GM12878 (cell line): ENCODE measurements around the gene CCNC. TPM values are rescaled to one million over a fixed set of nuclear protein-coding genes. Genes with fewer than 3 reads are reported as not detected.
A peak's percentile ranks its signal among the peaks of the same experiment; 100 is the strongest.

Experiments used
- ATAC-seq: fragments of 200-7000 bp; cut with Tn5 transposase; 3 replicates; pipeline ENCODE4 v1.9.1; 2020; ENCODE audit warnings: mild to moderate bottlenecking, moderate library complexity
- BruUV-seq: library from RNA; stranded (reverse); fragments of 400-500 nt; replicated peaks from 2 replicates; lab custom pipeline; 2021; lab: Mats Ljungman, UMichigan
- CTCF ChIA-PET: fragments of 300-600 bp; sonication (Branson Sonifier 250); formaldehyde crosslinking; extraction: SDS; loops from one replicate; lab custom pipeline; 2021; ENCODE audit warnings: inconsistent platforms; lab: Yijun Ruan, JAX
- POLR2A ChIA-PET: fragments of 350-600 bp; formaldehyde crosslinking; extraction: SDS; loops from one replicate; lab custom pipeline; 2021; ENCODE audit warnings: inconsistent platforms; lab: Charles Lee
- RAD21 ChIA-PET: fragments of 300-600 bp; sonication (Branson Sonifier 250); formaldehyde crosslinking; loops from one replicate; lab custom pipeline; 2023; ENCODE audit warnings: antibody characterized with exemption; ENCODE audit not compliant: unreplicated experiment; lab: Charles Lee
- SMC1A ChIA-PET: fragments of 300-600 bp; sonication (Branson Sonifier 250); formaldehyde crosslinking; loops from one replicate; lab custom pipeline; 2023; ENCODE audit not compliant: unreplicated experiment, uncharacterized antibody; lab: Charles Lee
- DNase-seq: peaks from one replicate; pipeline ENCODE4 v3.0.0-alpha.2; 2011; ENCODE audit warnings: low read depth, low spot score
- FAIRE-seq: peaks from 3 replicates; lab custom pipeline; 2011; peaks lifted over from hg19 to GRCh38; lab: Jason Lieb, UNC
- H2AFZ ChIP-seq: 2 replicates; pipeline ENCODE4 v1.6.0; 2011; ENCODE audit warnings: low read depth, low read length, control low read depth; ENCODE audit not compliant: control insufficient read depth
- H3K27ac ChIP-seq: 2 replicates; pipeline ENCODE4 v1.5.1; 2011; ENCODE audit warnings: control low read depth; ENCODE audit not compliant: control insufficient read depth, insufficient read depth
- H3K27me3 ChIP-seq, 2 experiments: replicated peaks in 1 of 2; 2 replicates each; pipeline versions ENCODE4 v1.6.0 to v1.6.1; 2011; ENCODE audit warnings: low read length in 1 of 2; ENCODE audit not compliant: control insufficient read depth in 2 of 2, insufficient read depth in 2 of 2
- H3K36me3 ChIP-seq, 2 experiments: 2 replicates each; pipeline ENCODE4 v1.5.1; 2011; ENCODE audit warnings: low read length in 1 of 2; ENCODE audit not compliant: control insufficient read depth in 2 of 2, insufficient read depth in 2 of 2
- H3K4me1 ChIP-seq: 2 replicates; pipeline ENCODE4 v1.6.1; 2011; ENCODE audit warnings: mild to moderate bottlenecking, low read length, moderate library complexity, mixed read lengths; ENCODE audit not compliant: control insufficient read depth, insufficient read depth
- H3K4me2 ChIP-seq: 2 replicates; pipeline ENCODE4 v1.6.0; 2011; ENCODE audit warnings: control low read depth; ENCODE audit not compliant: control insufficient read depth, insufficient read depth
- H3K4me3 ChIP-seq: fragments of 200-600 bp; sonication (generic); 2 replicates; pipeline ENCODE4 v1.5.1; 2016
- H3K79me2 ChIP-seq: 2 replicates; pipeline ENCODE4 v1.6.0; 2011; ENCODE audit warnings: low read length; ENCODE audit not compliant: control insufficient read depth, insufficient read depth
- H3K9ac ChIP-seq: 2 replicates; pipeline ENCODE4 v1.8.0; 2011; ENCODE audit warnings: low read length, control low read depth, mixed read lengths; ENCODE audit not compliant: control insufficient read depth, insufficient read depth
- H3K9me3 ChIP-seq: replicated peaks from 3 replicates; pipeline ENCODE4 v1.5.1; 2011; ENCODE audit warnings: mild to moderate bottlenecking, low read length; ENCODE audit not compliant: control insufficient read depth, insufficient read depth
- H4K20me1 ChIP-seq: 2 replicates; pipeline ENCODE4 v1.6.0; 2011; ENCODE audit not compliant: control insufficient read depth, insufficient read depth
- ASH2L ChIP-seq: fragments of 300-600, 200-600 bp; sonication (generic); IDR thresholded peaks from 2 replicates; pipeline ENCODE4 v1.6.1; 2017; ENCODE audit warnings: low read depth, mild to moderate bottlenecking, borderline replicate concordance
- TAF1 ChIP-seq: IDR thresholded peaks from 2 replicates; pipeline ENCODE4 v1.6.1; 2011; ENCODE audit warnings: mild to moderate bottlenecking, low read depth, low read length, borderline replicate concordance
- WGBS: methylation state at CpG from one replicate; pipeline ENCODE4 v1.1.6; 2016; ENCODE audit warnings: low lambda C conversion rate; ENCODE audit not compliant: insufficient replicate concordance, insufficient coverage; ENCODE audit errors: missing lambda C conversion rate; 5-methylcytosine and 5-hydroxymethylcytosine counted together
- in situ Hi-C: fragments of 300-500 bp; cut with MboI; formaldehyde crosslinking; loops from 9 replicates; pipeline ENCODE4 v1.14.3; 2018; ENCODE audit warnings: mixed read lengths
- intact Hi-C: fragments of 100-400 bp; cut with micrococcal nuclease; formaldehyde crosslinking; loops from one replicate; pipeline ENCODE4 v1.14.2; 2022; ENCODE audit not compliant: unreplicated experiment
- polyA plus RNA-seq, 11 experiments: library from polyadenylated mRNA; depleted of rRNA in 4 of 11; unstranded in 6 of 11; stranded (reverse) in 5 of 11; fragments of >200 nt; fragmentation: Nextera tagmentation in 4 of 11; fragmentation: Illumina TruSeq in 1 of 11; extraction: Ambion mirVana in 4 of 11; extraction: Trizol in 1 of 11; gene quantifications; 1 replicate in 1 of 11; 2 replicates in 10 of 11; pipeline versions ENCODE4 v1.2.1 to v1.2.3, GENCODE V29; 2011 to 2016; ENCODE audit warnings: inconsistent platforms in 2 of 11, missing spikeins in 2 of 11, low read depth in 1 of 11
- total RNA-seq, 4 experiments: library from RNA; depleted of rRNA in 3 of 4; stranded (reverse); fragments of >200 nt in 3 of 4; fragmentation: Illumina TruSeq in 1 of 4; extraction: Trizol in 1 of 4; gene quantifications; 2 replicates each; pipeline versions ENCODE4 v1.2.1 to v1.2.3, GENCODE V29; 2013 to 2021
- TF ChIP-seq, protein P1 (sequence below): fragments of 450-650 bp; IDR thresholded peaks from 2 replicates; pipeline ENCODE4 v1.6.1; 2017; ENCODE audit warnings: borderline replicate concordance
- TF ChIP-seq, protein P2 (sequence below): fragments of 450-650 bp; IDR thresholded peaks from 2 replicates; pipeline ENCODE4 v1.6.1; 2017; ENCODE audit warnings: antibody characterized with exemption, mild to moderate bottlenecking, moderate library complexity
- TF ChIP-seq, protein P3 (sequence below): fragments of 450-650 bp; formaldehyde crosslinking; IDR thresholded peaks from 2 replicates; pipeline ENCODE4 v1.4.0; 2020; ENCODE audit warnings: mild to moderate bottlenecking, moderate library complexity

Gene CCNC
- total and polyA plus RNA-seq, 10 of the 15 experiments (the other 5 are each of a cell fraction or from before 2014, with no cell fraction given): 68.5 to 168 (median 99.4) TPM

DNA sequence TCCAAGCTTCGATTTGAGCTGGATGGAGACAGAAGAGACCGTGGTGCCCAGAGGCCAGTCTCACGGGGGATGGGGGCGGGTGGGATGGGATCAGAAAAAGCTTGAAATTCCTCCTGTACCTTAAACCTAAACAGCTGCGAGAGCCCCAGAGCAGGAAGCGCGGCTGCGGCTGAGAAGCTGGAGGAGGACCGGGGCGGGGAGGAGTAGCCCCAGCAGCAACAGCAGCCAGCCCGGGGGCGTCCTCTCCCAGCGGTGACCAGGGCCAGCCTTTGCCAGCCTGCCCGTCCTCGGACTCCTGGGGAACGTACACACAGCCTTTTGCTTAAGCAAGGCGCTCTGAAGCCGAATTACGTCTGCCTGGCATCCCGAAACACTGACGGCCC lies 20.8 kb upstream of the CCNC start:
- RAD21 ChIA-PET: interaction anchor here (0.6 to 3.9 kb wide), 5 partner anchors 21 to 948 kb away, joined by 3 to 34 read pairs (median 3); partner anchors contain the start of gene CCNC
- Histone ChIP-seq H3K4me3 (peak overlapping the region; percentile 74; the same call in 1 of the 2 replicates), H3K4me1 (no peaks in the 10 kb centered on the region), H3K79me2 (no peaks in the 10 kb centered on the region), H3K36me3 (no peaks in the 10 kb centered on the region), H4K20me1 (no peaks in the 10 kb centered on the region), H2AFZ (peak overlapping the region; percentile 53), H3K27ac (no peak overlapping the region), H3K4me2 (peak overlapping the region; percentile 98), H3K27me3 (peaks cover 12 to 16% of the 10 kb centered on the region in 2 experiments), H3K9me3 (no peaks in the 10 kb centered on the region), H3K9ac (no peak overlapping the region; the same call in 1 of the 2 replicates)
- DNase-seq (no peak), FAIRE-seq (no peak), ATAC-seq (peak; percentile 63)
- CTCF ChIA-PET: interaction anchor here (0.6 to 2.5 kb wide), 12 partner anchors 10 to 233 kb away, joined by 3 to 34 read pairs (median 4); no protein-coding TSS in a partner anchor
- POLR2A ChIA-PET: no interaction called here
- SMC1A ChIA-PET: interaction anchor here (0.6 to 2.4 kb wide), 6 partner anchors 22 to 259 kb away, joined by 3 to 12 read pairs (median 4); no protein-coding TSS in a partner anchor
- BruUV-seq: no TSS peak
- TF ChIP-seq ASH2L: no peak
- intact Hi-C loops (no loop called here), in situ Hi-C loops (no loop called here)
- WGBS: 2% methylated on average over 21 of the region's 21 CpGs

DNA sequence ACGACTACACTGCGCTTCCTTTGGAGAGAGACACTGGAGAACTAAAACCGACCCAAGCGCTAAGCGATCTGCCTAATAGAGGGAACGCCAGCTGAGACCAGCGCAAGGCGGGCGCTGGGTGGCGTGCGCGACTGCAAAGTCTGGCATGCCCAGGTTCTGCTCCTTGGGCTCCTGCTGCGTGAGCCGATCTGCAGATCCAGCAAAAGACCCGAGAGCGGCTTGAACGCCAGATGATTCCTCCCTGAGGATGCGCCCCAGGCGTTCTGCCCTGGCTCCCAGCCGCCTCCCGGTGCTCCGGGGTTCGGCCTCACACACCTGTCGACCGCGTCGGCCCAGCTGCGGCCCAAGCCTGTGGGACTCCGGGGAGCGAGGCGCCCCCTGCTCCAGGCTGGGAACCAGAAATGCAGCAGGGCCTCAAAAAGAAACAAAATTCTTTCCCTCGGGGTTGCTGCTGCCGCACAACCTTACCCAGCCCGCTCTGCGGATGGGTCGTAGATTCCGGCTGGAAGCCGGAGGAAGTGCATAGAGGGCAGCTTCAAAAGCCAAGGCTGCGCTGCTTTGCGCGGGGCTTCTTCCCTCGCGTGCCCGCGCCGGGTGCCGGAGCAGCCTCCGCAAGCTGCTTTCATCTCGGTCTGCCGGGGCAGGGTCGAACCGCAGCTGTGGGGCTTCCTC lies 20.3 kb upstream of the CCNC start:
- peak overlapping the region; percentile 50; the same call in 1 of the 2 replicates for H3K9ac ChIP-seq
- ATAC-seq: peak; percentile 94
- RAD21 ChIA-PET: interaction anchor here (0.6 to 3.9 kb wide), 9 partner anchors 8 to 948 kb away, joined by 3 to 34 read pairs (median 3); partner anchors contain the start of gene CCNC
- peak overlapping the region; percentile 98 for H3K4me2 ChIP-seq
- SMC1A ChIA-PET: interaction anchor here (0.5 to 2.4 kb wide), 10 partner anchors 21 to 258 kb away, joined by 3 to 12 read pairs (median 4); partner anchors contain the start of gene CCNC
- H3K27ac ChIP-seq: no peak overlapping the region
- intact Hi-C loops (loop anchor here (1.0 kb wide), 1 partner anchor 158 kb away; no protein-coding TSS in a partner anchor), in situ Hi-C loops (no loop called here)
- FAIRE-seq: peak; percentile 62
- WGBS: 2% methylated on average over 52 of the region's 52 CpGs
- peak overlapping the region; percentile 74 for H3K4me3 ChIP-seq
- peak overlapping the region; percentile 53 for H2AFZ ChIP-seq
- no TSS peak for BruUV-seq
- no peaks in the 10 kb centered on the region for H3K4me1 ChIP-seq
- no peak for DNase-seq
- H3K27me3 ChIP-seq: peaks cover 12 to 16% of the 10 kb centered on the region in 2 experiments
- no peaks in the 10 kb centered on the region for H3K36me3 ChIP-seq
- no peaks in the 10 kb centered on the region for H3K79me2 ChIP-seq
- no peaks in the 10 kb centered on the region for H3K9me3 ChIP-seq
- no peaks in the 10 kb centered on the region for H4K20me1 ChIP-seq
- CTCF ChIA-PET: interaction anchor here (0.6 to 2.5 kb wide), 16 partner anchors 8 to 234 kb away, joined by 3 to 34 read pairs (median 4); no protein-coding TSS in a partner anchor
- POLR2A ChIA-PET: interaction anchor here (0.6 kb wide), 1 partner anchor 30 kb away, joined by 5 read pairs; no protein-coding TSS in a partner anchor
- TF ChIP-seq, protein P1, sequence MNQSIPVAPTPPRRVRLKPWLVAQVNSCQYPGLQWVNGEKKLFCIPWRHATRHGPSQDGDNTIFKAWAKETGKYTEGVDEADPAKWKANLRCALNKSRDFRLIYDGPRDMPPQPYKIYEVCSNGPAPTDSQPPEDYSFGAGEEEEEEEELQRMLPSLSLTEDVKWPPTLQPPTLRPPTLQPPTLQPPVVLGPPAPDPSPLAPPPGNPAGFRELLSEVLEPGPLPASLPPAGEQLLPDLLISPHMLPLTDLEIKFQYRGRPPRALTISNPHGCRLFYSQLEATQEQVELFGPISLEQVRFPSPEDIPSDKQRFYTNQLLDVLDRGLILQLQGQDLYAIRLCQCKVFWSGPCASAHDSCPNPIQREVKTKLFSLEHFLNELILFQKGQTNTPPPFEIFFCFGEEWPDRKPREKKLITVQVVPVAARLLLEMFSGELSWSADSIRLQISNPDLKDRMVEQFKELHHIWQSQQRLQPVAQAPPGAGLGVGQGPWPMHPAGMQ: no peak
- TF ChIP-seq, protein P2, sequence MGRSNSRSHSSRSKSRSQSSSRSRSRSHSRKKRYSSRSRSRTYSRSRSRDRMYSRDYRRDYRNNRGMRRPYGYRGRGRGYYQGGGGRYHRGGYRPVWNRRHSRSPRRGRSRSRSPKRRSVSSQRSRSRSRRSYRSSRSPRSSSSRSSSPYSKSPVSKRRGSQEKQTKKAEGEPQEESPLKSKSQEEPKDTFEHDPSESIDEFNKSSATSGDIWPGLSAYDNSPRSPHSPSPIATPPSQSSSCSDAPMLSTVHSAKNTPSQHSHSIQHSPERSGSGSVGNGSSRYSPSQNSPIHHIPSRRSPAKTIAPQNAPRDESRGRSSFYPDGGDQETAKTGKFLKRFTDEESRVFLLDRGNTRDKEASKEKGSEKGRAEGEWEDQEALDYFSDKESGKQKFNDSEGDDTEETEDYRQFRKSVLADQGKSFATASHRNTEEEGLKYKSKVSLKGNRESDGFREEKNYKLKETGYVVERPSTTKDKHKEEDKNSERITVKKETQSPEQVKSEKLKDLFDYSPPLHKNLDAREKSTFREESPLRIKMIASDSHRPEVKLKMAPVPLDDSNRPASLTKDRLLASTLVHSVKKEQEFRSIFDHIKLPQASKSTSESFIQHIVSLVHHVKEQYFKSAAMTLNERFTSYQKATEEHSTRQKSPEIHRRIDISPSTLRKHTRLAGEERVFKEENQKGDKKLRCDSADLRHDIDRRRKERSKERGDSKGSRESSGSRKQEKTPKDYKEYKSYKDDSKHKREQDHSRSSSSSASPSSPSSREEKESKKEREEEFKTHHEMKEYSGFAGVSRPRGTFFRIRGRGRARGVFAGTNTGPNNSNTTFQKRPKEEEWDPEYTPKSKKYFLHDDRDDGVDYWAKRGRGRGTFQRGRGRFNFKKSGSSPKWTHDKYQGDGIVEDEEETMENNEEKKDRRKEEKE: no peak
- TF ChIP-seq TAF1: no peak
- TF ChIP-seq, protein P3, sequence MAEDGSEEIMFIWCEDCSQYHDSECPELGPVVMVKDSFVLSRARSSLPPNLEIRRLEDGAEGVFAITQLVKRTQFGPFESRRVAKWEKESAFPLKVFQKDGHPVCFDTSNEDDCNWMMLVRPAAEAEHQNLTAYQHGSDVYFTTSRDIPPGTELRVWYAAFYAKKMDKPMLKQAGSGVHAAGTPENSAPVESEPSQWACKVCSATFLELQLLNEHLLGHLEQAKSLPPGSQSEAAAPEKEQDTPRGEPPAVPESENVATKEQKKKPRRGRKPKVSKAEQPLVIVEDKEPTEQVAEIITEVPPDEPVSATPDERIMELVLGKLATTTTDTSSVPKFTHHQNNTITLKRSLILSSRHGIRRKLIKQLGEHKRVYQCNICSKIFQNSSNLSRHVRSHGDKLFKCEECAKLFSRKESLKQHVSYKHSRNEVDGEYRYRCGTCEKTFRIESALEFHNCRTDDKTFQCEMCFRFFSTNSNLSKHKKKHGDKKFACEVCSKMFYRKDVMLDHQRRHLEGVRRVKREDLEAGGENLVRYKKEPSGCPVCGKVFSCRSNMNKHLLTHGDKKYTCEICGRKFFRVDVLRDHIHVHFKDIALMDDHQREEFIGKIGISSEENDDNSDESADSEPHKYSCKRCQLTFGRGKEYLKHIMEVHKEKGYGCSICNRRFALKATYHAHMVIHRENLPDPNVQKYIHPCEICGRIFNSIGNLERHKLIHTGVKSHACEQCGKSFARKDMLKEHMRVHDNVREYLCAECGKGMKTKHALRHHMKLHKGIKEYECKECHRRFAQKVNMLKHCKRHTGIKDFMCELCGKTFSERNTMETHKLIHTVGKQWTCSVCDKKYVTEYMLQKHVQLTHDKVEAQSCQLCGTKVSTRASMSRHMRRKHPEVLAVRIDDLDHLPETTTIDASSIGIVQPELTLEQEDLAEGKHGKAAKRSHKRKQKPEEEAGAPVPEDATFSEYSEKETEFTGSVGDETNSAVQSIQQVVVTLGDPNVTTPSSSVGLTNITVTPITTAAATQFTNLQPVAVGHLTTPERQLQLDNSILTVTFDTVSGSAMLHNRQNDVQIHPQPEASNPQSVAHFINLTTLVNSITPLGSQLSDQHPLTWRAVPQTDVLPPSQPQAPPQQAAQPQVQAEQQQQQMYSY: no peak
